ENCODE measurements around the gene RARG.

Gene RARG

DNA sequence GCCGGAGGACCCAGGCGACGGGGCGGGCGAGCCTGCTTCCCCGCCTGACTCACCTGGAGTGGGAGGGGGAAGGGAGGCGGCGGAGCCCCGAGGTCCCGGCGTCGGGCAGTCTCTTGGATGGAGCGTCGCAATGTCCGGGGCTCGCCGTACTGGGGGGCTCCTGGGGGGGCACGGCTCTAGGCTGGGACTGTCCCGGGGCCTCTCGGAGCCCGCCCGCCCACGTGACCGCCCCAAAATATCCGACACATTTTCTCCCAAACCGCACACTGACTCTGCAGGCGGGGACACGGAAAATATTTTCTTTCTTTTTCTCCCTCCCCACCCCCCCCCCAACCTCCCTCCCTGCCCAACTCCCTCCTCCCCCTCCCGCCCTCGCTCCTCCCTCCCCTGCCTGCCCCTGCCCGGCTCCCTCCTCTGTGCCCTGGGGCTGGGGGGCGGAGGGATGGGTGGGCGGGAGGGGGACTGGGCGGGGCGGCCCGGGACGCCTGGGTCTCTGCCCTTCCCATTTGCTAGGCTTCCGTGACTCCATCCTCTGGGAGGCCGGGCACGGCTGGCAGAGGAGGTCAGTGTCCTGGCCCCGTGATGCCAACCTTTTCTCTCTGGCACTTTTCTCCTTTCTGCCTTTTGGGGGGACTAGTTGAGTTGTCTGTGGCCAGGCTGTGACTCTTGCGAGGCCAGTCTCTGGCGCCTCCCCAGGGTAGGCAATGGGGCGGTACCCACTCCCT, at the start of gene RARG:
Gene RARG (minus strand): TSS at position 289 of the 725 bp plus-strand sequence. CDS start 4,664 bp downstream, outside the sequence.
- peak; percentile 53 to 64 for DNase-seq

DNA sequence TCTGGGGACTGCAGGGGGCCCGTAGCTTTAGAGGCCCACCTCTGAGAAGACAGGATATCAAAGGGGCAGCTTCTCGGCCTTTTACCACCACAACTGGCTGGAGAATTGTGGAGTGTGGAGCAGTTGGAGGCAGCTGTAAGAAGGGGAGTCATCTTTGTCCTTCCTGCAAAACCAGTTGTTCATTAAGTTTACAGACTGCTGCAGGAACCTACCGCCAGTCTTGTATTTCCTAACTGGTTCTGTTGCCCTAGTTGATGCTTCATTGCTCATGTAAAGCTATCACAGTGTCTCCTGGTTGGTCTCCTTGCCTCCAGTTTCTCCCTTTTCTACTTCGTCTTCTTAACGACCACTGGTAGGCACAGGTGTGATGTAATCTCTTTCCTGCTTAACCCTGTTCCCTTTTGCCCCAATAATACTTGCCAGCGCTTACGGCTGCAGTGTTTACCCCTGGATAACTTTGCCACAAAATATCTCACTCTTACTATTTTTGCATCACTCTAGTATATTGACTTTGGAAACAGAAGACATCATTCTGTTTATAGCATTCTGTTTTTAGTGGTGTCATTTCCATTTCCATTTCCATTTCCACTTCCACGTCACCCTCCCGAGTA, 48.0 kb upstream of the RARG start:
- DNase-seq, result no peak

DNA sequence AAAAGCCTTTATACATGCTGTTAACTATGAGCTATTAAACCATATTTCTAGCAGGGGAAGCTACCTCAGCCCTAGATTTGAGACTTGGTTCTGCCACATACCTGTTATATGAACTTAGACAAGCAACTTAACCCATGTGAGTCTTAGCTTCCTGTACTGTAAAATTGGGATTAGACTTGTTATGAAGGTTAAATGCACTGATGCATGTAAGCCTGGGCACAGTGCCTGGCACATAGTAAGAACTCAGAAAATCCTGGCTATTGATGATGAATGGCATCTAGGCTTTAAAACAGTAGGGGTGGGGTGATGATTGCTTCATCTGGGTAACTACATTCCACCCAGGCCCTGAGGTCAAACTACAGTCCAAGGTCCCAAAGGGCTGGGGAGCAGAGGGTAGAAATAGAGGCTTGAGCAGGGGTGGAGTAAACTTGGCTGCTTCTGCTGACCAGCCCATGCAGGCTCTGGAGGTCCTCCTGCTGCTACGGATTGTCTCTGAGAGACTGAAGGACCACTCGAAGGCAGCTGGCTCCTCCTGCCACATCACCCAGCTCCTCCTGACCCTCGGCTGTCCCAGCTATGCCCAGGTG, 47.4 kb upstream of the RARG start:
- no peak for DNase-seq

- no peak for DNase-seq
Observed at GRCh38 chr12:53277981-53278380, 46.0 kb upstream of the RARG start.

DNA sequence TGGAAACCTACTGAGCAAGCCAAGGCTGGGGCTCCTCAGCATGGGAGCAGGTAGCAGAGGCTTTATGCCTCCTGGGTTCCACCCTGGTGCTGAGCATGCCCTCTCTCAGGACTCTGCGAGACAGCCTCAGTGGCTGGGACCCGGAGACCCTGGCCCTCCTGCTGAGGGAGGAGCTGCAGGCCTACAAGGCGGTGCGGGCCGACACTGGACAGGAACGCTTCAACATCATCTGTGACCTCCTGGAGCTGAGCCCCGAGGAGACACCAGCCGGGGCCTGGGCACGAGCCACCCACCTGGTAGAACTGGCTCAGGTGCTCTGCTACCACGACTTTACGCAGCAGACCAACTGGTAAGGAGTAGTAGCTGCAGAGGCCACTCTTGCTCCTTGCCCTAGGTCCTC, 44.5 kb upstream of the RARG start:
- no peak for DNase-seq

DNA sequence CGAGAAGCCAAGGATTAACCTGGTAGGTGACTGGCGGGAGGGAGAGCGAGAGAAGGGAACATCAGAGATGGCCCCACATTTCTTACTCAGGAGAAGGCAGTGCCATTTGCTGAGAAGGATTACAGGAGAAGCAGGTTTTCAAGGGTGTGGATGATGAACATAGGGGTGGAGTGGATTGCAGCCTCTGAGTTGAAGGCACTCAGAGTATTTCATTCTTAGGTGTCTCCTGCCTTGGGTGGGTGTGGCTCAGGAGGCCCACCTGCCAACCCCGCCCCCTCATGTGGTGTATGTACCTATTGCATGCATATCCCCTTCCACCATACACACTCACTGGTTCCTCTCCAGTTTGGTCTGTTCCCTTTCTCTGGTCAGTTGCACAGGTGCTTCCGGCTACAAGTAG, 42.4 kb upstream of the RARG start:
- DNase-seq, result no peak

GRCh38 chr12:53268630-53269562, 36.9 kb upstream of the RARG start:
- no peak for DNase-seq

DNA sequence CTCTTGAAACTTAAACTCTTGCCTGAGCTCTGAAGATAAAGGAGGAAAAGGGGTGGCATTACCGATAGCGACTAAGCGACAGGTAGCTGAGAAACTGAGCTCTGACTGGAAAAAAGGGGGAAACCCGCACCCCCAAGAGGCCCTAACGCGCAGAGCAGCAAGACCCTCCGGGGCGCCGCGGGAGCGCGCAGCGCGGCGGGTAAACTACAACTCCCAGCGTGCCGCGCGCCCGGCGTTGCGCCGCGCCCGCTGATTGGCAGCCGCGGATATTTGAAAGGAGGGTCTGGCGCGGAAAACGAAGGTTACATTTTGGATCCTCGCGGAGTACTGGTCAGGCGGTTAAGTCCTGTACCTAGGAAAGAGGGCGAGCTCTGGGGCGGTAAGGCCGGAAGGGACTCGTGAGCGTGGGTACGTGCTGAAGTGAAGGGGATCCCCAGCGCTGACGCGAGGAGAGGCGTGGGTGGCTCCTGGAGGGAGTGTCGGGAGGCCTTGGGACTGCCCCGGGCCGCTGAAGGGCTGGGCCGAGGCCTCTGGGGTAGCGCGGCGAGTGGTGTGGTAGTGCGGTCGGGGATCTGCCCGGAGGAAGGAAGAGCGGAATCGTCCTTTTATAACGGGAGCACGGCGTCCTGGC, 36.1 kb upstream of the RARG start, which contains the start of gene ESPL1:
Gene ESPL1 (plus strand): TSS at position 301 of the 631 bp plus-strand sequence. CDS start 468 bp downstream, outside the sequence.
- DNase-seq, result peak; percentile 77 to 84

DNA sequence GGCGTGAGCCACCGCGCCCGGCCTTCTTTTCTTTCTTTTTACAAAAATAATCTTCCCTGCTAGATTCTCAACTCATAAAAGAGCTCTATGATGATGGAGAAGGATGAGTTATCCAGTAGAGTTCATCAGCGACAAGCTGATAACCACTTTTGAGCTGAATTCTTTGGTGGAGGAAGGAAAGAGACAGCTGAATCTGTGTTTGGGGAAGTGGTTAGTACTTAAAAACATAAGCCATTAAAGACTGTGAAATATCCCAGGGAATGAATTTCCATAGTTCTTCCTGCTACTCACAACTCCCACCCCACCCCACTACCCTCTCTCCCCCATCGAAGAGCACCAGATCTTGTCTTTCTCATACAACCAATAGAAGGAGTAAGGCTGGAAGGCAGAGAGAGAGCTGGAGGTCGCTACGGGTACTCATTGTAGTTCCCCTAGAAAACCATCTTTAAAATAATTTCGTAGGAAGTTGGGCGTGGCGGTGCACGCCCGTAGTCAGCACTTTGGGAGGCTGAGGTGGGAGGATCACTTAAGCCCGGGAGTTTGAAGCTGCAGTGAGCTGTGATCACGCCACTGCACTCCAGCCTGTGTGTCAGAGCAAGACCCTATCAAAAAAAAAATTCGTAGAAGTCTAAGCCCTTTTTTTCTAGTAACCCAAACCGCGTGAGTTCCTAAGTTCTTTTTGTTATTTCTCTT, 35.4 kb upstream of the RARG start:
- DNase-seq, result peak; percentile 23 to 35

DNA sequence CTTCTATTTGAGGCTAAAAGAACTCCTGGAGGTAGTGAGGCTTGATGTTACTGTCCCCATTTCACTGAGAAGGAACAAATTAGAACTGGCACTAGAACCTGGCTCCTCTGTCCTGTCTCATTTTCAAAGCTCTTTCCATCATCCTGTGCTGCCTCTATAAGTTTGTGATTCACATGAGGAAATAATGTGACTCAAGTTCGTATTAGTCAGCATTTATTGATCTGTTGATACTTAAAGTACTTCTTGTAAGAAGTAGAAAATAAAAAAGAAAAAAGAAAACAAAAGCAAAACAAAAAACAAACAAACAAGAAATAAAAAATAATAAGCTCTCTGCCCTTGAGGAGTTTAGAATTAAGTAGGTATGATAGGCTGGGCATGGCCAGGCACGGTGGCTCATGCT, 33.8 kb upstream of the RARG start:
- DNase-seq, result no peak

- no peak for DNase-seq
Observed at GRCh38 chr12:53259891-53260290, 27.9 kb upstream of the RARG start.

DNA sequence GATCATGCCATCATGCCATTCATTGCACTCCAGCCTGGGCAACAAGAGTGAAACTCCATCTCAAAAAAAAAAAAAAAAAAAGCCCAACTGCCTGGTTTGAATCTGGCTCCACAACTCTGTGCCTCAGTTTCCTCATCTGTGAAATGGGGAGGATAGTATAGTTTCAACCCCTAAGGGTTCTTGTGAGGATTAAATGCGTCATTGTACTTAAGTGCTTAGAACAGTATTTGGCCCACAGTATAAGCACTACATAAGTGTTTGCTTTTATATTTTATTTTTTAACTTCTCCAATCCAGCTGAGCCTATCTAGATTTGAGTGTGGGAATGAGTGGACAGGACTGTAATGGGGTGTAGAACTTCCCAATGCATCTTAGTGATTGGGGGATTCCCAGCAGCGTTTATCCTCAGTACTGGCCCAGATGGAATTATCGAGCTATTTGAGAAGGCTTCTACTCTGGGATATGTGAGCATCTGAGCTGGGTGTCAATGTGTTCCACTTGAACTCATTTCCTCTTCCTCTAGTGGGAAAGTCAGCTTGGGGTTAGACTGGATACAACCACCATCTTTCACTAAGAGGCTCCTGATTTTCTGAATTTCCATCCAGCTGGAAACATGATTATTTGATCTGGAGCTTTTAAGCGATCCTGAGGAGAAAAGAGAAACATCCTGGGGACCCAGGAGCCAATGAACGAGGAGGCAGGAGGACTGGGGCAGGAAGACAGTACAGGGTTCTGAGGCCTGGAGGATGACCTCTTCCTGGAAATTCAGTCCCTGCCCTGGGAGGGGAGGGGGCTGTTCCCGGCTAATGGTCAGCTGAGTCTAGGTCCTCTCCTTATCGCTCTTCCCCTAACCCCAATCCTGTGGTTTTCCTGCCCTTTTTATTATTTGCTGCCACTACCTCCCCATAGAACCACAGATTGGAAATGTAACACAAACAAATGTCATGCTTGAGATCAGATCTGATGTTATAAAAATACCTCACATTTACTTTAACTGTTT, 26.8 kb upstream of the RARG start:
- no peak for DNase-seq

DNA sequence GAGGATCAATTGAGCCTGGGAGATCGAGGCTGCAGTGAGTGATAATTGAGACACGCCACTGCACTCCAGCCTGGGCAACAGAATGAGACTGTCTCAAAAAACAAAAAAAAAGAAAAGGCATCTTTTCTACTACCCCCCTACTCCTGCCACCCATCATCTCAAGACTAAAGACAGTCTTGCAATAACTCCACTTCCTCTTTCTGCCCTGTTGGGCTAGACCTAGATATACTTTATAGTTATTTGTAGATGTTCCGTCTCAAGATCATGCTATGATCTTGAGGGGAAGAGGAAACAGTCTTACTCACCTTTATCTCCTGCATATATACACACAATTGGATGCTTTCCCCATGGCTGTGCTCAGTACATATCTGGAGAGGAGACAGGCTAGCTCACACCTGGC, 24.0 kb upstream of the RARG start:
- DNase-seq, result no peak

DNA sequence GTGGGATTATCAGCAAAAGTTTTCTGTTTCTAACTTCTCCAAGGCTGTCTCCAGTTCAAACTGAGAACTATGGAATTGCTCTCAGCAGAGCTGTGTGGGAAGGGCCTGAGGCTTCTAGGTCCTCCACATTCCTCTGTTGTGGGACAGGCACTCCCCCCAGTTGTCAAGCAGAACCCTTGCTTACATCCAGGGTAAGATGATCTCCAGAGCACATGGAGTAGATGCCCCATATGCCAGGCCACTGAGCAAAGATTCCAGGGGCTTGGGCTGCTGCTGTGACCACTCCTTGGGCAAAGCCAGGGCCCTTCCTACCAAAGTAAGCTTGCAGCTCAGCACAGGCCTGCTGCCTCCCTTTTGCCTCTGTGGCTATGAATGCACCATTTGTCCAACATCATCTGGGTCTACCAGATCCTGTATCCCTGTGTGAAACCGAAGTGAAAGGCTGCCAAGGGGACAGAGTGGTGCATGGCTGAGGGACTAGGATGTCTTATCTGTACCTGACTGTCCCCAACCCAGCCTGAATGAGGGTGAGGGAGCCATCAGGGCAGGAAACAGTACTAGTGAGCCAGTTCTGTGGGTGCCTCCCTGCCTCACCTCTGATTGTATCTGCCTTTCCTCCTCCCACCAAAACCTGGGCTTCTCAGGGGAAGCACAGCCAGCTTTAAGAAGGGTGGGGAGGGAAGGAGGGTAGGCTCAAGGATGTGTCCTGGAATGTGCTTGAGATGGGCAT, 23.0 kb upstream of the RARG start:
- DNase-seq, result no peak

GRCh38 chr12:53253298-53253697, 21.3 kb upstream of the RARG start:
- DNase-seq, result no peak

- DNase-seq, result no peak
Observed at GRCh38 chr12:53252349-53252916, 20.4 kb upstream of the RARG start.

DNA sequence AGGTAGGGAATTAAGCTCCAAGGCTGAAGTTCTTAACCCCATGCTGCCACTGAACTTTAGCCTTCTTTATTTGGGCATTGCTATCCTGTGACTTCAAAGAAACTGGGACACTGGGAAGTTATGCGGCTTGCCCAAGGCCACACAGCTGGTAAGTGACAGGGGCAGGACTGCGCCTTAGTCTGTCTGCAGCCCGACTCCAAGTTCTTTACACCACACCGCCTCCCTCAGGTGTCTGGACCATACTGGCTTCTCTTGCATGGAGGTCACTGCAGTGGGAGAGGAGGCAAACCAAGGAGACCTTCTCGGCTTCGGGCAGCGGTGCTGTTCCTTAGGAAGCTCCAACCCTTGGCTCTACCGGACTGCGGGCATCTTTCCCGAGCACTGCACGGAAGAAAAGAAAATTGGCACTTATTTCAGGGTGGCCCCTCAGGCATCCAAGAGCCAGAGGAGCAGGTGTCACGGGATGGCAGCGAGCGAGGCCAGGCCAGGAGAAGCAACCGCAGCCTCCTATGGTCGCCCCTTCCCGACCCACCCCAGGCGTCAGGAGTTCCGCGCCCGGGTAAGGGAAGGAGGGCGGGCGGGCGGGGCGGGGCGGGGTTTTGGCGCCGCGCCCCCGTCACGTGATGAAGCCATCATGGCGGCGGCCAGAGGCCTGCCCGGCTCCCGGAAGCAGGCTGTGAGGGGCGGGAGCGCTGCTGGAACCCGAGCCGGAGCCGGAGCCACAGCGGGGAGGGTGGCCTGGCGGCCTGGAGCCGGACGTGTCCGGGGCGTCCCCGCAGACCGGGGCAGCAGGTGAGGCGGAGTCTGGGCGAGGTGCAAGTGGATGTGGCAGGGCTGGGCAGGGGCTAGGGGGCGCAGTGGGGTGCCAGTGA, 19.7 kb upstream of the RARG start:
- peak; percentile 65 to 66 for DNase-seq

DNA sequence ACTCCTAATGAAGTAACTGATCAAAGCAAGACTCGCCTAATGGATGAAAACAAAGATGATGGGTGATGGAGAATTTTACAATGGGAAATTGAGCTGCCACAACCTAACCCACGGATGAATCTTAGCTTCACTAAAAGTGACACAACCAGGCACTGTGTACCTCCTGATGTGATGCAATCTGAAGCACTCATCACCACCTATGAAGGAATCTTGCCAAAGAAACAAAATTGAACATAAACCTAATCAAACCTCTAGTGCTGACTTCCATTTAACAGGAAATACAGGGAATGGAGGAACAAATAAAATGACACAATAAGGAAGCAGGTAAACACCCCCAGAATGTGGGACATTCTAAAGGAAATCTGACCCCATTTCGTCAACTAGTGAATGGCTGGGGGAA, 13.3 kb upstream of the RARG start:
- no peak for DNase-seq

- no peak for DNase-seq
Observed at GRCh38 chr12:53244337-53244736, 12.3 kb upstream of the RARG start.
